Liver (tissue), 9 donors: ENCODE data around the gene WNT7B. TPM values are rescaled to one million over a fixed set of nuclear protein-coding genes. Genes with fewer than 3 reads are reported as not detected.

Experiments used
- DNase-seq: peaks from one replicate; pipeline ENCODE4 v3.0.0-alpha.2; 2017; ENCODE audit warnings: low spot score
- H3K27ac ChIP-seq, 2 donors: one replicate each; pipeline ENCODE4 v1.7.0; 2013; ENCODE audit warnings: inconsistent platforms in 2 of 2, low read length in 2 of 2, control low read depth in 1 of 2, low read depth in 1 of 2, mild to moderate bottlenecking in 1 of 2
- H3K27me3 ChIP-seq, 4 donors: one replicate each; pipeline versions ENCODE4 v1.6.1 to v1.7.0; 2013; ENCODE audit warnings: low read length in 3 of 4, inconsistent platforms in 1 of 4, mild to moderate bottlenecking in 1 of 4, moderate library complexity in 1 of 4; ENCODE audit not compliant: control insufficient read depth in 4 of 4, insufficient read depth in 4 of 4
- H3K36me3 ChIP-seq, 4 donors: one replicate each; pipeline versions ENCODE4 v1.6.1 to v1.7.0; 2013; ENCODE audit warnings: low read length in 3 of 4, mild to moderate bottlenecking in 3 of 4, low read depth in 1 of 4, moderate library complexity in 1 of 4; ENCODE audit not compliant: control insufficient read depth in 4 of 4, insufficient read depth in 3 of 4
- H3K4me1 ChIP-seq, 4 donors: one replicate each; pipeline versions ENCODE4 v1.6.1 to v1.7.0; 2013; ENCODE audit warnings: low read length in 3 of 4, mild to moderate bottlenecking in 3 of 4, moderate library complexity in 1 of 4; ENCODE audit not compliant: control insufficient read depth in 4 of 4, insufficient read depth in 4 of 4
- H3K4me3 ChIP-seq, 3 donors: one replicate each; pipeline versions ENCODE4 v1.6.1 to v1.7.0; 2013; ENCODE audit warnings: low read length in 3 of 3, control low read depth in 1 of 3, low read depth in 1 of 3, mild to moderate bottlenecking in 1 of 3
- H3K9ac ChIP-seq, 2 donors: one replicate each; pipeline ENCODE4 v1.7.0; 2013; ENCODE audit warnings: low read length in 2 of 2, mild to moderate bottlenecking in 2 of 2, moderate library complexity in 2 of 2, control low read depth in 1 of 2, low read depth in 1 of 2
- H3K9me3 ChIP-seq, 4 donors: one replicate each; pipeline versions ENCODE4 v1.6.1 to v1.7.0; 2013; ENCODE audit warnings: low read length in 3 of 4; ENCODE audit not compliant: control insufficient read depth in 4 of 4
- ATF3 ChIP-seq: IDR thresholded peaks from 2 replicates; pipeline ENCODE4 v1.6.1; 2016; ENCODE audit warnings: antibody characterized with exemption
- CTCF ChIP-seq: fragments of 150-350 bp; IDR thresholded peaks from 2 replicates; pipeline ENCODE4 v1.5.1; 2017; ENCODE audit warnings: improper control_type of control experiment, low read depth, low read length; ENCODE audit not compliant: missing input control
- EGR1 ChIP-seq, 2 donors: IDR thresholded peaks; 2 replicates each; pipeline ENCODE4 v1.6.1; 2016 to 2018; ENCODE audit warnings: antibody characterized with exemption in 2 of 2, low read depth in 2 of 2
- FOXA1 ChIP-seq: IDR thresholded peaks from 2 replicates; pipeline ENCODE4 v1.6.1; 2016; ENCODE audit warnings: antibody characterized with exemption
- FOXA2 ChIP-seq: IDR thresholded peaks from 2 replicates; pipeline ENCODE4 v1.6.1; 2016; ENCODE audit warnings: antibody characterized with exemption
- GABPA ChIP-seq, 2 donors: IDR thresholded peaks in 1 of 2; conservative IDR thresholded peaks in 1 of 2; 2 replicates each; pipeline ENCODE4 v1.6.1; 2016; ENCODE audit warnings: antibody characterized with exemption in 2 of 2, mild to moderate bottlenecking in 1 of 2, moderate library complexity in 1 of 2
- HNF4A ChIP-seq, 2 donors: conservative IDR thresholded peaks; 2 replicates each; pipeline ENCODE4 v1.6.1; 2016; ENCODE audit warnings: antibody characterized with exemption in 2 of 2, mild to moderate bottlenecking in 2 of 2
- HNF4G ChIP-seq: IDR thresholded peaks from 2 replicates; pipeline ENCODE4 v1.6.1; 2016; ENCODE audit warnings: antibody characterized with exemption
- JUND ChIP-seq, 2 donors: IDR thresholded peaks; 2 replicates each; pipeline ENCODE4 v1.6.1; 2016; ENCODE audit warnings: antibody characterized with exemption in 2 of 2
- MAX ChIP-seq: IDR thresholded peaks from 2 replicates; pipeline ENCODE4 v1.6.1; 2016; ENCODE audit warnings: antibody characterized with exemption
- NR2F2 ChIP-seq: IDR thresholded peaks from 2 replicates; pipeline ENCODE4 v1.6.1; 2016; ENCODE audit warnings: antibody characterized with exemption
- RAD21 ChIP-seq, 2 donors: IDR thresholded peaks; 2 replicates each; pipeline ENCODE4 v1.6.1; 2016; ENCODE audit warnings: antibody characterized with exemption in 2 of 2, mild to moderate bottlenecking in 2 of 2
- REST ChIP-seq: IDR thresholded peaks from 2 replicates; pipeline ENCODE4 v1.6.1; 2016; ENCODE audit warnings: antibody characterized with exemption, mild to moderate bottlenecking
- RXRA ChIP-seq, 2 donors: IDR thresholded peaks; 2 replicates each; pipeline ENCODE4 v1.6.1; 2017 to 2018; ENCODE audit warnings: antibody characterized with exemption in 2 of 2, mild to moderate bottlenecking in 1 of 2
- TAF1 ChIP-seq: conservative IDR thresholded peaks from 2 replicates; pipeline ENCODE4 v1.6.1; 2016; ENCODE audit warnings: antibody characterized with exemption, mild to moderate bottlenecking
- YY1 ChIP-seq: IDR thresholded peaks from 2 replicates; pipeline ENCODE4 v1.6.1; 2016; ENCODE audit warnings: antibody characterized with exemption, mild to moderate bottlenecking
- ZBTB33 ChIP-seq: IDR thresholded peaks from 2 replicates; pipeline ENCODE4 v1.6.1; 2016; ENCODE audit warnings: antibody characterized with exemption
- WGBS: extraction: QIAGEN DNeasy Blood & Tissue Kit; methylation state at CpG from one replicate; pipeline ENCODE4 v1.1.7; 2013; 5-methylcytosine and 5-hydroxymethylcytosine counted together
- polyA plus RNA-seq, 2 donors: library from polyadenylated mRNA; stranded (reverse) in 1 of 2; unstranded in 1 of 2; fragments of 200-250 nt in 1 of 2; fragments of >200 nt in 1 of 2; fragmentation: Nextera tagmentation in 1 of 2; extraction: Ambion mirVana in 1 of 2; gene quantifications; one replicate each; pipeline versions ENCODE4 v1.2.1 to v1.2.3, GENCODE V29; 2013 to 2015
- total RNA-seq, 2 donors: library from RNA; depleted of rRNA; stranded (reverse); fragments of >200 nt; gene quantifications; one replicate each; pipeline ENCODE4 v1.2.3, GENCODE V29; 2014
- donor health status: healthy.
- donor health status: healthy.
- donor health status: healthy.
- donor health status: healthy.
- donor health status: healthy.

The WNT7B gene
- total and polyA plus RNA-seq, 4 donors: 0.06 to 0.28 TPM; not detected in 2

GRCh38 chr22:45937960-45938359, 39.0 kb downstream of the WNT7B start:
- WGBS: 97% methylated on average over 8 of the region's 8 CpGs
- Histone ChIP-seq H3K36me3 (no peaks in the 10 kb centered on the region), H3K9ac (no peak overlapping the region), H3K27ac (no peak overlapping the region), H3K9me3 (peaks cover 0 to 2% (median 0%) of the 10 kb centered on the region in 4 donors), H3K4me1 (no peaks in the 10 kb centered on the region), H3K27me3 (peaks cover 0 to 7% (median 3%) of the 10 kb centered on the region in 4 donors), H3K4me3 (no peak overlapping the region)
- TF ChIP-seq NR2F2: no peak
- no peak for TF ChIP-seq MAX
- TF ChIP-seq TAF1: no peak
- TF ChIP-seq ZBTB33: no peak
- TF ChIP-seq HNF4G: no peak
- no peak for TF ChIP-seq HNF4A (conservative IDR thresholded peaks at IDR 0.05)
- no peak for TF ChIP-seq EGR1 (IDR thresholded peaks at IDR 0.05; ENCODE audit: low read depth in 2 of 2)
- no peak for TF ChIP-seq CTCF
- no peak for TF ChIP-seq GABPA (IDR thresholded peaks at IDR 0.05 in 1 of 2, conservative IDR thresholded peaks at IDR 0.05 in 1 of 2)
- no peak for TF ChIP-seq FOXA1
- no peak for TF ChIP-seq FOXA2
- no peak for TF ChIP-seq ATF3
- TF ChIP-seq RAD21 (IDR thresholded peaks at IDR 0.05): no peak
- no peak for TF ChIP-seq YY1
- TF ChIP-seq REST: no peak
- DNase-seq: no peak

GRCh38 chr22:45935573-45935972, 41.4 kb downstream of the WNT7B start:
- Histone ChIP-seq H3K9ac (no peak overlapping the region), H3K27ac (no peak overlapping the region), H3K4me3 (no peak overlapping the region), H3K9me3 (peaks cover 0 to 2% (median 0%) of the 10 kb centered on the region in 4 donors), H3K4me1 (no peaks in the 10 kb centered on the region), H3K27me3 (peaks cover 0 to 8% (median 5%) of the 10 kb centered on the region in 4 donors), H3K36me3 (no peaks in the 10 kb centered on the region)
- WGBS: 79% methylated on average over 6 of the region's 6 CpGs
- TF ChIP-seq JUND (IDR thresholded peaks at IDR 0.05): no peak
- TF ChIP-seq TAF1: no peak
- TF ChIP-seq RXRA (IDR thresholded peaks at IDR 0.05): no peak
- no peak for TF ChIP-seq MAX
- TF ChIP-seq YY1: no peak
- TF ChIP-seq ATF3: no peak
- DNase-seq: no peak
